ENCODE data around the gene NTM. TPM values are rescaled to one million over a fixed set of nuclear protein-coding genes. Genes with fewer than 3 reads are reported as not detected.

Gene NTM
- total RNA-seq, 1 experiment from 2014 or later, result 8.6 TPM

GRCh38 chr11:132168344-132168981, 798.0 kb downstream of the NTM start:
- no peak overlapping the region for H3K4me3 ChIP-seq (ENCODE audit: low read depth, low read length, poor library complexity, severe bottlenecking)
- intact Hi-C loops (cut with micrococcal nuclease; ENCODE audit: unreplicated experiment), result no loop called here
- no peak overlapping the region for H3K27ac ChIP-seq (ENCODE audit: low read depth, low read length, poor library complexity, severe bottlenecking)
- ChIA-PET POLR2A (ENCODE audit: low non-redundant PET) (no interaction called here), CTCF (no interaction called here)
- H3K27me3 ChIP-seq (replicated peaks; ENCODE audit: insufficient read depth, low read depth, low read length, poor library complexity), result peaks cover 8% of the 10 kb centered on the region
- BruUV-seq (replicated peaks), result no TSS peak
- H3K36me3 ChIP-seq (ENCODE audit: insufficient read depth, low read length, poor library complexity, severe bottlenecking), result no peaks in the 10 kb centered on the region
- peaks cover 11% of the 10 kb centered on the region for H3K9me3 ChIP-seq (ENCODE audit: low read depth, low read length, poor library complexity, severe bottlenecking)
- DNase-seq (ENCODE audit: low spot score), result no peak
- no peaks in the 10 kb centered on the region for H3K4me1 ChIP-seq (ENCODE audit: insufficient read depth, low read length, poor library complexity, severe bottlenecking)
- TF ChIP-seq CTCF (conservative IDR thresholded peaks at IDR 0.05; ENCODE audit: low read depth, low read length) (no peak), EZH2 (IDR thresholded peaks at IDR 0.05; ENCODE audit: borderline replicate concordance, low read depth, low read length, poor library complexity, severe bottlenecking) (no peak)

- Histone ChIP-seq H3K4me1 (ENCODE audit: insufficient read depth, low read length, poor library complexity, severe bottlenecking) (no peaks in the 10 kb centered on the region), H3K4me3 (ENCODE audit: low read depth, low read length, poor library complexity, severe bottlenecking) (no peak overlapping the region), H3K36me3 (ENCODE audit: insufficient read depth, low read length, poor library complexity, severe bottlenecking) (no peaks in the 10 kb centered on the region), H3K27ac (ENCODE audit: low read depth, low read length, poor library complexity, severe bottlenecking) (no peak overlapping the region), H3K27me3 (replicated peaks; ENCODE audit: insufficient read depth, low read depth, low read length, poor library complexity) (no peaks in the 10 kb centered on the region), H3K9me3 (ENCODE audit: low read depth, low read length, poor library complexity, severe bottlenecking) (peaks cover 3% of the 10 kb centered on the region)
- intact Hi-C loops (cut with micrococcal nuclease; ENCODE audit: unreplicated experiment), result no loop called here
- BruUV-seq (replicated peaks), result no TSS peak
- DNase-seq (ENCODE audit: low spot score), result no peak
- CTCF ChIA-PET, result no interaction called here
- POLR2A ChIA-PET (ENCODE audit: low non-redundant PET), result no interaction called here
- TF ChIP-seq CTCF (conservative IDR thresholded peaks at IDR 0.05; ENCODE audit: low read depth, low read length) (no peak), EZH2 (IDR thresholded peaks at IDR 0.05; ENCODE audit: borderline replicate concordance, low read depth, low read length, poor library complexity, severe bottlenecking) (no peak)
Measured at GRCh38 chr11:132171031-132171430, 800.6 kb downstream of the NTM start.

GRCh38 chr11:132174362-132175255, 804.2 kb downstream of the NTM start:
- ChIA-PET POLR2A (ENCODE audit: low non-redundant PET) (no interaction called here), CTCF (no interaction called here)
- intact Hi-C loops (cut with micrococcal nuclease; ENCODE audit: unreplicated experiment), result no loop called here
- Histone ChIP-seq H3K9me3 (ENCODE audit: low read depth, low read length, poor library complexity, severe bottlenecking) (no peaks in the 10 kb centered on the region), H3K27ac (ENCODE audit: low read depth, low read length, poor library complexity, severe bottlenecking) (no peak overlapping the region), H3K36me3 (ENCODE audit: insufficient read depth, low read length, poor library complexity, severe bottlenecking) (no peaks in the 10 kb centered on the region), H3K4me3 (ENCODE audit: low read depth, low read length, poor library complexity, severe bottlenecking) (no peak overlapping the region), H3K27me3 (replicated peaks; ENCODE audit: insufficient read depth, low read depth, low read length, poor library complexity) (no peaks in the 10 kb centered on the region), H3K4me1 (ENCODE audit: insufficient read depth, low read length, poor library complexity, severe bottlenecking) (no peaks in the 10 kb centered on the region)
- no peak for TF ChIP-seq EZH2 (IDR thresholded peaks at IDR 0.05; ENCODE audit: borderline replicate concordance, low read depth, low read length, poor library complexity, severe bottlenecking)
- no peak for TF ChIP-seq CTCF (conservative IDR thresholded peaks at IDR 0.05; ENCODE audit: low read depth, low read length)
- DNase-seq (ENCODE audit: low spot score), result no peak
- no TSS peak for BruUV-seq (replicated peaks)
